GM18870 (cell line): Measurements from ENCODE around the gene PRKCB.
A peak's percentile ranks its signal among the peaks of the same experiment; 100 is the strongest.
"Not testable (repeated sequence)": the region's sequence is repeated elsewhere in the genome, so short reads cannot be mapped to it uniquely, and the experiment has no call there.

Experiments used
- ATAC-seq: cut with Tn5 transposase; IDR thresholded peaks from one replicate; pipeline ENCODE4 v1.9.1; 2021; ENCODE audit warnings: moderate library complexity; ENCODE audit not compliant: unreplicated experiment

The PRKCB gene

GRCh38 chr16:23900480-23901177 is 64.8 kb downstream of the PRKCB start:
- no peak for ATAC-seq

DNA sequence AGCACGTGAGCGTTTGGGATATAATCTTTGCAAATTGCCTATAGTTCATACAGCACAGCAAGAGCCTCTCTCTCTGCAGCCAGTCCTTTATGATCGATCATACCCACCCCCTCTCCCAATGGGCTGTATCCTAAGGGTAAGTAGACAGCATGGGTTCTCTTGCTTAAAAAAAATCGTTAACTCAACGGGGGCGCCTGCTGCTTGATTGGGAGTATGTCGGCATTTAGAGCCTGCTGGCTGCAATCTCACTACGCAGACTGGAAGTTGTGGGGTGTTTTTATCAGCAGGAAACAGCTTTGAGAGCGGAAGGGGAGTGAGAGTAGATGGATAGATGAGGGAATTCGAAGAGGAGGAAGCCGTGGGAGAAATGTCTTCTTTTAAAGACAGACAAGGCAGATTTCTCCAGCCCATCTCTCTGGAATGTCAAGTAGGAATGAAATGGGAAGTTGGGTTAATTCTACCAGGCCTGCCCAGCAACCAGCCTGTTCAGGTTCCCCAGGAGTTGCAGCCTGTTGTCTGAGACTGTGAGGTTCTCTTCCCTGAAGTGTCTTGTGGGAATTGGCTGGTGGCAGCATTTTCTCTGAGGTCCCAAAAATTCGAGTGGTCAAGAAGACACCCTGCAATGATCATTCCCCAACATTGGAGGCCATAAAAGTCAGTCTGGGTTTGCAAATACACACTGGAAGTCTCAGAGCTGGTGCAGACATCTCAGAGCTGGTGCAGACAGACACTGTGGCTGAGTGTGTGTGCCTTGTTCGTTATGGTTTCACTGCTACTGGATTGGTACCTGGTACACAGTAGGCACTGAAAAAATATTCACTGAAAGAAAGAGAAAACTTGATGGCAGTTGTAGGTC is 65.6 kb downstream of the PRKCB start:
- no peak for ATAC-seq

- no peak for ATAC-seq
Measured at GRCh38 chr16:23902034-23902747, 66.4 kb downstream of the PRKCB start.

DNA sequence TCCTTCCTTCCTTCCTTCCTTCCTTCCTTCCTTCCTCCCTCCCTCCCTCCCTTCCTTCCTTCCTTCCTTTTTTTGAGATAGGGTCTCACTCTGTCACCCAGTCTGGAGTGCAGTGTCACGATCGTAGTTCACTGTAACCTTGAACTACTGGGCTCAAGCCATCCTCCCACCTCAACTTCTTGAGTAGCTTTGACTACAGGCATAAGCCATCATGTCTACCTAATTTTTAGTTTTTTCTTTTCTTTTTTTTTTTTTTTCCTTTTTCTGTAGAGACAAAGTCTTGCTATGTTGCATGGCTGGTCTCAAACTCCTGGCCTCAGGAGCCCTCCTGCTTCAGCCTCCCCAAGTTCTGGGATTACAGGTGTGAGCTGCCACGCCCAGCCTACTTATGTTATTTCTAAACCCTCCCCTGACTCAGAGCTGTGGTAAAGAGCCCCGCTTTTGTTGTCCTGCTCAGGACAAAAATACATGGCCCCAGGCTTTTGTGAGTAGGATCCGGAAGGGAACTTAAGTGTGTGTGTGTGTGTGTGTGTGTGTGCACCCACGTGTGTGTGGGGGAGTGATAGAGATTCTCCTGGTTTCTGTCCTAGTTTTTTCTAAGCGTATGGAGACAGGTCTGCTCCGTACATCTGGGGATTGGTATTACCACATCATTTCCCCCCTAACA is 67.1 kb downstream of the PRKCB start:
- no peak for ATAC-seq

- no peak for ATAC-seq
Measured at GRCh38 chr16:23905027-23905426, 69.2 kb downstream of the PRKCB start.

DNA sequence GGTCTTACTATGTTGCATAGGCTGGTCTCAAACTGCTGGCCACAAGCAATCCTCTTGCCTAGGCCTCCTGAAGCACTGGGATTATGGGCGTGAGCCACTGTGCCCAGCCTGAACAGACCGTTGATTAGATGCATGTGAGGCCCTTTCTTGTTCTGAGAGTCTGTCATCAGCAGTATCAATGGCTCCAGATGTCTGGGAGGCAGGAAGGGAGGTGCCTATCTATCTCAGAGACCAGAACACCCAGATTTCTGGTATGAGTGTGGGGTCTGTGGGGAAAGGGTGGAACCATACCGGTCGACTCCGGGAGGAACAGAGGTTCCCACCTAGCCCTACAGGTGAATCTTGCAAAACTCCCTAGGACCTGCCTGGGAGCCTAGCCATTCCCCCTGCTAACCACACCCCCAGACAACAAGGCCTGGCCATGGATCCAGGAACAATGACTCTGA is 71.7 kb downstream of the PRKCB start:
- no peak for ATAC-seq

DNA sequence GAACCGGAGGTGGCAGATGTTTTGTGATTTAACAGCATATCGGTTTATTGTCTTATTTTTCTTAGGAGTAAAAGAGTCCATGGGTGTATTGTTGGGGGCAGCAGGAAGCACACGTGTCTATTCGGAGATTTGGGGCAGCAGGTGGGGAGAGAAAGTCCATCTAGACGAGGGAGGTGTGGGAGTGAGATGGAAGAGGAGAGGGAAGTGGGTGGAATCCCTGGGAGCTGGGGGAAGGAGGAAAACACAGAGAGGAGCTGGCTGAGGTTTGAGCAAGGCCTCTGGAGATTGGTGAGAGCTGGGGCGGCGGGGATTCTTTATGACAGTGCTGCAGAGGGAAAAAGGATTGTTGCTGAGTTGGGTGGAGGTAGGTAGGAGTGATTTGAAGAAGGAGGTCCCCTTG is 72.1 kb downstream of the PRKCB start:
- ATAC-seq = no peak

- no peak for ATAC-seq
Measured at GRCh38 chr16:23908790-23909189, 73.0 kb downstream of the PRKCB start.

DNA sequence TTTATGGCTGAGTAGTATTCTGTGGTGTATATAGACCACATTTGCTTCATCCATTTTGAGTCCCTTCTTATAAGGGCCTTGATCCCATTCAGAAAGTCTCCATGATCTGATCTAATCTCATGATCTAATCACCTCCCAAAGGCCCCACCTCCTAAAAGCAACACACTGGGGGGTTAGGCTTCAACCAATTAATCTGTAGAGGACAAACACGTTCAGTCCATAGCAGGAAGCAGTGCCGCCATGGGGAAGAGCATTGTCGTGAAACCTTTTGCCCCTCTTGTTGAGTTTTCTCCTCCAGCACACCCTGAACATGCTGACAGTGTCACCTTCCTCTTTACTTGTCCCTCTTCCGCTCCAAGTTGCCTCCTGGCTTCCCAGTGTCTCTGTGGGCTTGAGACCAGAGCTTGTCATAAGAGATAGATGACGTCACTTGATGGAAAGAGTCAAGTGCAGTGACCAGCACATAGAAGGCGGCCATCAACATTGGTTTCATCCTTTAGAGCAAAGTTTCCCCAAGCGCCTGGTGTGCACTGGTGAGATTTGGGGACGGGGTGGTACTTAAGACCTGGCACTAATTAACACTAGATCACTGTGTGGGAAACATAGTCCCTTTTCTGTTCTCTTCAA is 74.1 kb downstream of the PRKCB start:
- no peak for ATAC-seq

DNA sequence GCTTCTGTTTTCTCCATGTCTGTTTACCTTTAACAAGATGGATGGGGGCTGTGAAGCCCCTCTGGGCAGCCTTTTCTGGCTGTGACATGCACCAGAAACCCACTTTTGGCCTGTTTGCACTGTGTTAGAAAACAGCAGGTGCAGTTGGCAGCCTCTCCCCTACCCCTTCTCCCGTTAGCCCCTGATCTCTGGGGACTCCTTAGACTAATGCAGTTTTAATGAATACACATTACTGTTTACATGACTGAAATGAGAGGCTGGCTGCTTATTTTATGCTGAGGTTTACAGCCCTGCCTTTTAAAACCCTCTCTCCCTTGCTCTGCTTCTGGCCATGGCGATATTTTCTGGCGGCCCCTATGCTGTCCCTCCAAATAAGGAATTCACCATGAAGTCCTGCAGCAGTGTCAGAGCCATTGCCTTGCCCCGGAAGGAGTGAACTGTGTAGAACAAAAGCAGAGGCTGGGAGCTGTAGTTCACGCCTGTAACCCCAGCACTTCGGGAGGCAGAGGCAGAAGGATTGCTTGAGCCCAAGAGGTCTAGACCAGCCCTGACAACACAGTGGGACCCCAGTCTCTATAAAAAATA is 79.3 kb downstream of the PRKCB start:
- ATAC-seq = no peak

- not testable (repeated sequence) for ATAC-seq
Measured at GRCh38 chr16:23916552-23916951, 80.8 kb downstream of the PRKCB start.

GRCh38 chr16:23917621-23918020 is 81.8 kb downstream of the PRKCB start:
- ATAC-seq = peak; percentile 64

DNA sequence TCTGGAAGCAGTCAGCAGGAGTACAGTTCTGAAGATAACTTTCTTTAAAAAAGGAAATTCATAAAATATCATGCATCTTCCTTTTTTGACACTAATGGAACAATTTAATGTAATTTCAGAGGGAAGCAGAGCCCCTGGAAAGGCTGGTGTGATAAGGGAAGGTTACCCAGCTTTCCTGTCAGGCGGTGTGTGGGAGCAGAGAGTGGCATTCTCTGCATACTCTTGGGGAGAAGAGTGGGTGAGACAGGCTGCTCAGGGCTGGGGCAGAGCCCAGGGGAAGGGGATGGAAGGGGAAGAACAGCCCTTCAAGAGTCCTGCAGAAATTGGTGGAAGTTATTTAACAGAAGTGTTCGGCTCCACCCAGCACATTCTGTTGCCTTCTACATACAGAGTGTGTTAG is 84.7 kb downstream of the PRKCB start:
- ATAC-seq = no peak

GRCh38 chr16:23920899-23921298 is 85.1 kb downstream of the PRKCB start:
- no peak for ATAC-seq

- ATAC-seq = no peak
Measured at GRCh38 chr16:23922406-23922805, 86.6 kb downstream of the PRKCB start.

DNA sequence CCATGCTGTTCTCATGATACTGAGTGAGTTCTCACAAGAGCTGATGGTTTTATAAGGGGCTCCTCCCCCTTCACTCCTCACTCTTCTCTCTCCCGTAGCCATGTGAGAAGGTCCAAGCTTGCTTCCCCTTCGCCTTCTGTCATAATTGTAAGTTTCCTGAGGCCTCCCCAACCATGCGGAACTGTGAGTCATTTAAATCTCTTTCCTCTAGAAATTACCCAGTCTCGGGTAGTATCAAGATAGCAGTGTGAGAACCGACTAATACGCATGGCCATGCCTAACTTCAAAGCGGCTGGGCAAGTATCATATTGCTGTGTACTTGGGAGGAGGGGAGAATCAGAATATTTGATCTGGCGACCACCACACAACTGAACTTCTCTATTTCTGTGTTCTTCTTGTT is 88.3 kb downstream of the PRKCB start:
- ATAC-seq = no peak

GRCh38 chr16:23927796-23928195 is 92.0 kb downstream of the PRKCB start:
- no peak for ATAC-seq

DNA sequence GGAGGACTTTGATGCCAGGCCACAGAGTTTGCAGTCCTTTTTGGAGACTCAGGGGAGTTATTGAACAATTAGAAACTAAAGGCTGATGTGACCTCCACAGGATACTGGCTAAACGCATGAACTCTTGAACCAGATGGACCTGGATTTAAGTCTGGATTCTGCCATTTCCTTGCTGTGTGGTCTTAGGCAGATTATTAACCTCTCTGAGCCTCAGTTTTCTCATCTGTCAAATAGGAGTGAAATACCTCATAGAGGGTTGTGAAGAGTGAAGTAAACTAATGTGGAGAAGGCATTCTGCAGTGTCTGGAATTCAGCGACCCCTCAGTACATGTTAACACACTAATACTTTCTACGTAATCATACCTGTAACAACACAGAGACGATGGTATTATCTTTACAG is 93.5 kb downstream of the PRKCB start:
- no peak for ATAC-seq

DNA sequence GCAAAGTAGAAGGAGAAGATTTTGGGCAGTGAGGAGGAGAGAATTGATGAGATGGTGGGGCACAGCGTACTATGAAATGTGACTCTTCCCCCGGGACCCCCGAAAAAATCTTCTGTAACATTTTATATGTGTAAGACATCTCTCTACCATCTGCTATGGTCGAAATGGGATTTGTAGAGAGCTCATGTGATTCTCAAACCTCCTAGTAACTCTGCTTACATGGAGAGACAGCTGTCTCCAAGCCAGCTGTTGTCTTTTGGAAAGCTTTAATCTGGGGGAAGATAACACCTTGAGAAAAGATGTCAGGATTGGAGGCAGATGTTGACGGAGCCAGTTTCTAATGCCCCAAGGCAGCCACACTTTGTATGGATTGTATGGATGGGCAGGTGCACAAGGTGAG is 94.1 kb downstream of the PRKCB start:
- no peak for ATAC-seq

GRCh38 chr16:23930791-23931190 is 95.0 kb downstream of the PRKCB start:
- ATAC-seq = no peak
